Fibroblast of lung (primary cell): ENCODE data around the gene TMEM235. TPM values are rescaled to one million over a fixed set of nuclear protein-coding genes. Genes with fewer than 3 reads are reported as not detected.
"Not testable (repeated sequence)": the region's sequence is repeated elsewhere in the genome, so short reads cannot be mapped to it uniquely, and the experiment has no call there.

Experiments used
- DNase-seq, 2 donors: peaks; one replicate each; pipeline versions ENCODE4 v3.0.0 to v3.0.0-alpha.2; 2010; ENCODE audit warnings: low read depth in 2 of 2
- H2AFZ ChIP-seq: 2 replicates; pipeline ENCODE4 v1.5.1; 2012; ENCODE audit warnings: low read length, control low read depth, inconsistent platforms
- H3K27ac ChIP-seq: 2 replicates; pipeline ENCODE4 v1.5.1; 2011; ENCODE audit warnings: low read length, control low read depth; ENCODE audit not compliant: insufficient read depth
- H3K27me3 ChIP-seq: 2 replicates; pipeline ENCODE4 v1.5.1; 2011; ENCODE audit warnings: mild to moderate bottlenecking, low read length; ENCODE audit not compliant: control insufficient read depth, insufficient read depth
- H3K36me3 ChIP-seq: 2 replicates; pipeline ENCODE4 v1.5.1; 2011; ENCODE audit warnings: low read length; ENCODE audit not compliant: control insufficient read depth, insufficient read depth
- H3K4me1 ChIP-seq: 2 replicates; pipeline ENCODE4 v1.5.1; 2011; ENCODE audit warnings: low read length; ENCODE audit not compliant: control insufficient read depth, insufficient read depth; ENCODE audit errors: extremely low read depth
- H3K4me2 ChIP-seq: 2 replicates; pipeline ENCODE4 v1.5.1; 2011; ENCODE audit warnings: low read length, control low read depth; ENCODE audit not compliant: insufficient read depth; ENCODE audit errors: extremely low read depth
- H3K4me3 ChIP-seq, 4 experiments: fragments of 200-600 bp in 1 of 4; sonication (generic) in 1 of 4; replicated peaks in 1 of 4; 2 replicates each; pipeline ENCODE4 v1.5.1; 2011 to 2016; ENCODE audit warnings: low read length in 4 of 4, low read depth in 3 of 4, mild to moderate bottlenecking in 3 of 4, control low read depth in 2 of 4, inconsistent platforms in 1 of 4, mixed read lengths in 1 of 4; ENCODE audit not compliant: insufficient read depth in 1 of 4; ENCODE audit errors: control extremely low read depth in 1 of 4
- H3K79me2 ChIP-seq: 2 replicates; pipeline ENCODE4 v1.5.1; 2012; ENCODE audit warnings: mild to moderate bottlenecking, low read length, inconsistent platforms; ENCODE audit not compliant: control insufficient read depth, insufficient read depth
- H3K9ac ChIP-seq: 2 replicates; pipeline ENCODE4 v1.5.1; 2011; ENCODE audit warnings: mild to moderate bottlenecking, low read length, control low read depth; ENCODE audit not compliant: insufficient read depth
- H3K9me3 ChIP-seq: 2 replicates; pipeline ENCODE4 v1.5.1; 2012; ENCODE audit warnings: low read depth, low read length; ENCODE audit not compliant: control insufficient read depth, insufficient read depth
- H4K20me1 ChIP-seq: 2 replicates; pipeline ENCODE4 v1.5.1; 2011; ENCODE audit warnings: low read length; ENCODE audit not compliant: control insufficient read depth, insufficient read depth; ENCODE audit errors: extremely low read depth
- CTCF ChIP-seq, 2 donors: IDR thresholded peaks in 1 of 2; conservative IDR thresholded peaks in 1 of 2; 1 replicate in 1 of 2; 2 replicates in 1 of 2; pipeline ENCODE4 v1.5.1; 2011 to 2012; ENCODE audit warnings: low read length in 2 of 2, control low read depth in 1 of 2, inconsistent platforms in 1 of 2, low read depth in 1 of 2, mild to moderate bottlenecking in 1 of 2
- EZH2 ChIP-seq: IDR thresholded peaks from 2 replicates; pipeline ENCODE4 v1.5.1; 2012; ENCODE audit warnings: low read length, control low read depth, mild to moderate bottlenecking; ENCODE audit errors: missing control alignments
- polyA plus RNA-seq, 2 donors: library from polyadenylated mRNA; depleted of rRNA in 1 of 2; stranded (reverse) in 1 of 2; unstranded in 1 of 2; fragments of >200 nt; gene quantifications; 2 replicates each; pipeline ENCODE4 v1.2.1, GENCODE V29; 2011 to 2012; ENCODE audit warnings: missing spikeins in 1 of 2
- total RNA-seq: library from RNA; depleted of rRNA; stranded (reverse); fragments of >200 nt; gene quantifications from 2 replicates; pipeline ENCODE4 v1.2.1, GENCODE V29; 2014

TMEM235 gene
- total and polyA plus RNA-seq, 2 donors (not counting 1 experiment from before 2014, with no cell fraction given) = not detected

GRCh38 chr17:78232859-78233173 lies 1.4 kb downstream of the TMEM235 start:
- Histone ChIP-seq H3K36me3 (no peaks in the 10 kb centered on the region), H3K27ac (no peak overlapping the region), H3K4me2 (no peak overlapping the region), H3K4me1 (no peaks in the 10 kb centered on the region), H3K79me2 (no peaks in the 10 kb centered on the region), H3K27me3 (peaks cover 28% of the 10 kb centered on the region), H4K20me1 (no peaks in the 10 kb centered on the region), H3K4me3 (no peak overlapping the region), H2AFZ (no peak overlapping the region), H3K9me3 (no peaks in the 10 kb centered on the region), H3K9ac (no peak overlapping the region)
- DNase-seq = no peak
- TF ChIP-seq CTCF (conservative IDR thresholded peaks at IDR 0.05 in 1 of 2, IDR thresholded peaks at IDR 0.05 in 1 of 2; ENCODE audit: low read depth in 1 of 2, low read length in 2 of 2) = no peak
- peak; percentile 82 for TF ChIP-seq EZH2

- peaks cover 31% of the 10 kb centered on the region for H3K27me3 ChIP-seq
- H3K79me2 ChIP-seq = no peaks in the 10 kb centered on the region
- no peak overlapping the region for H3K9ac ChIP-seq
- H3K4me2 ChIP-seq = no peak overlapping the region
- no peaks in the 10 kb centered on the region for H3K36me3 ChIP-seq
- no peak overlapping the region for H2AFZ ChIP-seq
- no peak for DNase-seq
- H3K4me1 ChIP-seq = no peaks in the 10 kb centered on the region
- no peaks in the 10 kb centered on the region for H4K20me1 ChIP-seq
- H3K27ac ChIP-seq = no peak overlapping the region
- TF ChIP-seq EZH2 (no peak), CTCF (conservative IDR thresholded peaks at IDR 0.05 in 1 of 2, IDR thresholded peaks at IDR 0.05 in 1 of 2; ENCODE audit: low read depth in 1 of 2, low read length in 2 of 2) (no peak)
- no peaks in the 10 kb centered on the region for H3K9me3 ChIP-seq
- H3K4me3 ChIP-seq = no peak overlapping the region
Measured at GRCh38 chr17:78233678-78234077, 2.2 kb downstream of the TMEM235 start.

GRCh38 chr17:78234261-78234865 lies 2.9 kb downstream of the TMEM235 start:
- H3K79me2 ChIP-seq = no peaks in the 10 kb centered on the region
- no peak for DNase-seq
- H3K27me3 ChIP-seq = peaks cover 31% of the 10 kb centered on the region
- no peak overlapping the region for H3K4me2 ChIP-seq
- H2AFZ ChIP-seq = no peak overlapping the region
- no peaks in the 10 kb centered on the region for H4K20me1 ChIP-seq
- H3K4me3 ChIP-seq = no peak overlapping the region
- no peaks in the 10 kb centered on the region for H3K9me3 ChIP-seq
- no peaks in the 10 kb centered on the region for H3K36me3 ChIP-seq
- H3K4me1 ChIP-seq = no peaks in the 10 kb centered on the region
- TF ChIP-seq CTCF (conservative IDR thresholded peaks at IDR 0.05 in 1 of 2, IDR thresholded peaks at IDR 0.05 in 1 of 2; ENCODE audit: low read depth in 1 of 2, low read length in 2 of 2) (no peak), EZH2 (no peak)
- H3K27ac ChIP-seq = no peak overlapping the region
- H3K9ac ChIP-seq = no peak overlapping the region

GRCh38 chr17:78235022-78235421 lies 3.6 kb downstream of the TMEM235 start:
- not testable (repeated sequence) for H3K27ac ChIP-seq, H3K36me3 ChIP-seq
- H3K27me3 ChIP-seq = peaks cover 31% of the 10 kb centered on the region

More at GRCh38 chr17:78235022-78235421, 3.6 kb downstream of the TMEM235 start:
- H3K4me2 ChIP-seq, H3K9ac ChIP-seq, H2AFZ ChIP-seq, H3K9me3 ChIP-seq, H3K4me3 ChIP-seq, H3K4me1 ChIP-seq, H3K79me2 ChIP-seq, DNase-seq, H4K20me1 ChIP-seq: not testable (repeated sequence)
